NT2/D1 (cell line): ENCODE measurements around the gene TTC4.

ENCODE experiments used
- SUZ12 ChIP-seq: IDR thresholded peaks from 2 replicates; pipeline ENCODE4 v1.6.1; 2011; ENCODE audit not compliant: insufficient read length, insufficient read depth; ENCODE audit errors: extremely low read depth
- ZNF274 ChIP-seq: IDR thresholded peaks from 2 replicates; pipeline ENCODE4 v1.6.1; 2011; ENCODE audit warnings: mild to moderate bottlenecking, low read depth, low read length

DNA sequence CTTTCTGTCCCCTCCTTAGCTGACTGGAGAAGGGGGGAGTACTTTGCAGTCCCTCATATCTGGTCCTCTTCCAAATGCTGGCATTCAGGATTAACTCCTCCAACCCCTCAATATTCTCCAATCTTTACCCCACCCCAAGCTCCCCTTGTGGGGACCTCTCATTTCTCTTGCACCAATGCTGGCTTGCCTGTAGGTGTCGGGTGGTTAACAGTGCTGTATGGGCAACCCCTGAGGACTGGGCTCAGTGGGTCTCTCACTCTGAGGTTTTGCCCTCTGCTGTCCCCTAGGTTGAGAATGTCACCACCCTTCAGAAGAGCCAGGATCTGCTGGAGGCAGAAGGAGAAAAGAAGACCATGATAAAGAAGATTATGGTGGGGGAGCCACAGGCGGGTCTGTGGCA, 47.1 kb upstream of the TTC4 start:
- TF ChIP-seq ZNF274 (no peak), SUZ12 (no peak)
